GM23338 (cell line): ENCODE measurements around the gene RFX4. TPM values are rescaled to one million over a fixed set of nuclear protein-coding genes. Genes with fewer than 3 reads are reported as not detected.

Source experiments
- ATAC-seq: fragments of 200-7000 bp; cut with Tn5 transposase; 3 replicates; pipeline ENCODE4 v1.9.1; 2020
- DNase-seq: peaks from one replicate; pipeline ENCODE4 v3.0.0-alpha.2; 2015; ENCODE audit warnings: low spot score
- H2AFZ ChIP-seq: fragments of 200-600 bp; sonication (generic); 2 replicates; pipeline ENCODE4 v1.8.0; 2016; ENCODE audit warnings: antibody characterized with exemption, mild to moderate bottlenecking, moderate library complexity
- H3F3A ChIP-seq: fragments of 200-600 bp; sonication (generic); replicated peaks from 2 replicates; pipeline ENCODE4 v1.8.0; 2017; ENCODE audit warnings: antibody characterized with exemption, mixed run types, low read depth
- H3K27ac ChIP-seq: fragments of 200-600 bp; sonication (generic); 2 replicates; pipeline ENCODE4 v1.6.1; 2016; ENCODE audit warnings: low read depth
- H3K27me3 ChIP-seq: fragments of 200-600 bp; sonication (generic); 2 replicates; pipeline ENCODE4 v1.8.0; 2016; ENCODE audit warnings: mild to moderate bottlenecking, mixed run types, moderate library complexity; ENCODE audit not compliant: insufficient read depth
- H3K36me3 ChIP-seq: fragments of 200-600 bp; sonication (generic); 2 replicates; pipeline ENCODE4 v1.8.0; 2016; ENCODE audit warnings: mild to moderate bottlenecking; ENCODE audit not compliant: insufficient read depth
- H3K4me1 ChIP-seq: fragments of 200-600 bp; sonication (generic); 2 replicates; pipeline ENCODE4 v1.8.0; 2016; ENCODE audit warnings: mild to moderate bottlenecking, moderate library complexity; ENCODE audit not compliant: insufficient read depth
- H3K4me2 ChIP-seq: fragments of 200-600 bp; sonication (generic); 2 replicates; pipeline ENCODE4 v1.7.1; 2017; ENCODE audit warnings: mixed run types
- H3K4me3 ChIP-seq: fragments of 200-600 bp; sonication (generic); 2 replicates; pipeline ENCODE4 v1.6.1; 2016; ENCODE audit warnings: mixed run types
- H3K79me2 ChIP-seq: fragments of 200-600 bp; sonication (generic); replicated peaks from 2 replicates; pipeline ENCODE4 v1.8.0; 2017; ENCODE audit warnings: mild to moderate bottlenecking; ENCODE audit not compliant: insufficient read depth
- H3K9me2 ChIP-seq: fragments of 200-600 bp; sonication (generic); 2 replicates; pipeline ENCODE4 v1.8.0; 2017; ENCODE audit not compliant: insufficient read depth
- H4K20me1 ChIP-seq: fragments of 200-600 bp; sonication (generic); replicated peaks from 2 replicates; pipeline ENCODE4 v1.8.0; 2017; ENCODE audit warnings: mild to moderate bottlenecking; ENCODE audit not compliant: insufficient read depth
- H3K27ac Mint-ChIP-seq: 2 replicates; pipeline ENCODE4 v1.8.0; 2020; ENCODE audit warnings: inconsistent platforms, mild to moderate bottlenecking, moderate library complexity, mixed read lengths
- H3K27me3 Mint-ChIP-seq: 3 replicates; pipeline ENCODE4 v1.8.0; 2022; ENCODE audit warnings: low read depth, mild to moderate bottlenecking, moderate library complexity, mixed read lengths, inconsistent platforms; ENCODE audit not compliant: insufficient read depth, poor library complexity
- H3K36me3 Mint-ChIP-seq: 3 replicates; pipeline ENCODE4 v1.8.0; 2021; ENCODE audit warnings: low read depth, mild to moderate bottlenecking, inconsistent platforms, moderate library complexity, mixed read lengths
- H3K4me1 Mint-ChIP-seq: 3 replicates; pipeline ENCODE4 v1.8.0; 2020; ENCODE audit warnings: mild to moderate bottlenecking, inconsistent platforms, mixed read lengths
- H3K4me3 Mint-ChIP-seq: 3 replicates; pipeline ENCODE4 v1.8.0; 2021; ENCODE audit warnings: moderate library complexity, mild to moderate bottlenecking, inconsistent platforms, mixed read lengths
- H3K9me3 Mint-ChIP-seq: 3 replicates; pipeline ENCODE4 v1.8.0; 2020; ENCODE audit warnings: moderate library complexity, mild to moderate bottlenecking, inconsistent platforms, mixed read lengths
- CREB1 ChIP-seq: fragments of 250-450 bp; sonication (Bioruptor Pico); IDR thresholded peaks from 2 replicates; pipeline ENCODE4 v1.5.0; 2020; ENCODE audit warnings: low read depth, mild to moderate bottlenecking, moderate library complexity
- EZH2 ChIP-seq: fragments of 200-600 bp; sonication (generic); IDR thresholded peaks from one replicate; pipeline ENCODE4 v1.8.0; 2017; ENCODE audit warnings: antibody characterized with exemption, mild to moderate bottlenecking, low read depth; ENCODE audit not compliant: unreplicated experiment
- EZH2phosphoT487 ChIP-seq: fragments of 200-600 bp; sonication (generic); IDR thresholded peaks from one replicate; pipeline ENCODE4 v1.8.1; 2018; ENCODE audit warnings: antibody characterized with exemption; ENCODE audit not compliant: unreplicated experiment
- JUNB ChIP-seq: IDR thresholded peaks from one replicate; pipeline ENCODE4 v1.6.1; 2016; ENCODE audit warnings: antibody characterized with exemption; ENCODE audit not compliant: unreplicated experiment
- NANOG ChIP-seq: IDR thresholded peaks from 2 replicates; pipeline ENCODE4 v1.6.1; 2016; ENCODE audit warnings: antibody characterized with exemption, borderline replicate concordance
- POLR2AphosphoS5 ChIP-seq: IDR thresholded peaks from 2 replicates; pipeline ENCODE4 v1.6.1; 2016; ENCODE audit warnings: antibody characterized with exemption, low read depth
- STAT1 ChIP-seq: IDR thresholded peaks from one replicate; pipeline ENCODE4 v1.6.1; 2016; ENCODE audit warnings: antibody characterized with exemption; ENCODE audit not compliant: unreplicated experiment
- ZNF114 ChIP-seq: fragments of 250-450 bp; sonication (Bioruptor Pico); IDR thresholded peaks from 2 replicates; pipeline ENCODE4 v1.5.0; 2020; ENCODE audit warnings: mild to moderate bottlenecking, moderate library complexity
- ZNF331 ChIP-seq: fragments of 250-450 bp; sonication (Bioruptor Pico); IDR thresholded peaks from 2 replicates; pipeline ENCODE4 v1.5.0; 2020; ENCODE audit warnings: low read depth, mild to moderate bottlenecking, moderate library complexity
- polyA plus RNA-seq: library from polyadenylated mRNA; unstranded; fragments of >200 nt; fragmentation: Nextera tagmentation; extraction: Ambion mirVana; gene quantifications from 2 replicates; pipeline ENCODE4 v1.2.1, GENCODE V29; 2016
- total RNA-seq: library from RNA; depleted of rRNA; stranded (reverse); fragments of >200 nt; shearing (Covaris generic); gene quantifications from 2 replicates; pipeline ENCODE4 v1.2.3, GENCODE V29; 2014
- TF ChIP-seq, protein P1 (sequence below): IDR thresholded peaks from 2 replicates; pipeline ENCODE4 v1.6.1; 2016; ENCODE audit warnings: antibody characterized with exemption
- TF ChIP-seq, protein P2 (sequence below), 2 experiments: fragments of 200-600 bp in 1 of 2; sonication (generic) in 1 of 2; conservative IDR thresholded peaks; 2 replicates each; pipeline versions ENCODE4 v1.5.1 to v1.6.1; 2016 to 2017; ENCODE audit warnings: antibody characterized with exemption in 2 of 2, low read depth in 2 of 2, mild to moderate bottlenecking in 2 of 2, moderate library complexity in 1 of 2
- TF ChIP-seq, protein P3 (sequence below): IDR thresholded peaks from one replicate; pipeline ENCODE4 v1.6.1; 2018; ENCODE audit warnings: antibody characterized with exemption; ENCODE audit not compliant: unreplicated experiment
- TF ChIP-seq, protein P4 (sequence below): fragments of 250-450 bp; sonication (Bioruptor Pico); IDR thresholded peaks from 2 replicates; pipeline ENCODE4 v1.5.0; 2020; ENCODE audit warnings: mild to moderate bottlenecking, moderate library complexity

Gene RFX4
- total and polyA plus RNA-seq, 2 experiments from 2014 or later, result 0.23 TPM; not detected in 1

DNA sequence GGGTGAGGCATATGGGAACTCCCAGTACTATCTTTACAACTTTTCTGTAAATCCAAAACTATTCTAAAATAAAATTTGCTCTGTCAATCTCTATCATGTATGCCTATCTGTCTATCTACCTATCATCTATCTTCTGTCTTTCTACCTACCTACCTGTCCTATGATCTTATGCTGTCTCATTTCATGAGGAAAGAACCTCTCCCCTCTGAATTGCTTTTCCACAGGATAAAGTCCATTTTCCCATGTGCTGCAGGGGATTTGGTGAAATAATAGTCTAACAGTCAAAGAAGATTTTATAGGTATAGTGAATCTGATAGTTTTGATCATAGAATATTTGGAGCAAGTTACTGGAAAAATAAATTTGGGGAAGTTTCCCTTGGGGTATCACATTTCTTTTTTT is 104.9 kb downstream of the RFX4 start:
- H3K27me3 ChIP-seq, result no peaks in the 10 kb centered on the region
- 0 out of 2 replicates have a peak, but pooled peaks cover 2% of the 10 kb centered on the region for H3K9me2 ChIP-seq
- H4K20me1 ChIP-seq, result no peaks in the 10 kb centered on the region
- H3K4me3 Mint-ChIP-seq, result no peak overlapping the region
- no peaks in the 10 kb centered on the region for H3K79me2 ChIP-seq
- no peak overlapping the region for H3K27ac Mint-ChIP-seq
- H3K27ac ChIP-seq, result no peak overlapping the region
- H3K9me3 Mint-ChIP-seq, result no peaks in the 10 kb centered on the region
- H3K36me3 ChIP-seq, result no peaks in the 10 kb centered on the region
- H3K4me1 ChIP-seq, result peaks cover 5% of the 10 kb centered on the region
- no peak overlapping the region for H3K4me3 ChIP-seq
- no peak overlapping the region for H3K4me2 ChIP-seq
- H3K4me1 Mint-ChIP-seq, result peaks cover 3% of the 10 kb centered on the region; the same call in 2 of the 3 replicates
- no peak for DNase-seq
- no peaks in the 10 kb centered on the region for H3K36me3 Mint-ChIP-seq
- H3F3A ChIP-seq, result no peaks in the 10 kb centered on the region
- no peak overlapping the region for H2AFZ ChIP-seq
- ATAC-seq, result no peak
- TF ChIP-seq, protein P1, sequence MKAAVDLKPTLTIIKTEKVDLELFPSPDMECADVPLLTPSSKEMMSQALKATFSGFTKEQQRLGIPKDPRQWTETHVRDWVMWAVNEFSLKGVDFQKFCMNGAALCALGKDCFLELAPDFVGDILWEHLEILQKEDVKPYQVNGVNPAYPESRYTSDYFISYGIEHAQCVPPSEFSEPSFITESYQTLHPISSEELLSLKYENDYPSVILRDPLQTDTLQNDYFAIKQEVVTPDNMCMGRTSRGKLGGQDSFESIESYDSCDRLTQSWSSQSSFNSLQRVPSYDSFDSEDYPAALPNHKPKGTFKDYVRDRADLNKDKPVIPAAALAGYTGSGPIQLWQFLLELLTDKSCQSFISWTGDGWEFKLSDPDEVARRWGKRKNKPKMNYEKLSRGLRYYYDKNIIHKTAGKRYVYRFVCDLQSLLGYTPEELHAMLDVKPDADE, result no peak
- no peak for TF ChIP-seq EZH2
- TF ChIP-seq, protein P2, sequence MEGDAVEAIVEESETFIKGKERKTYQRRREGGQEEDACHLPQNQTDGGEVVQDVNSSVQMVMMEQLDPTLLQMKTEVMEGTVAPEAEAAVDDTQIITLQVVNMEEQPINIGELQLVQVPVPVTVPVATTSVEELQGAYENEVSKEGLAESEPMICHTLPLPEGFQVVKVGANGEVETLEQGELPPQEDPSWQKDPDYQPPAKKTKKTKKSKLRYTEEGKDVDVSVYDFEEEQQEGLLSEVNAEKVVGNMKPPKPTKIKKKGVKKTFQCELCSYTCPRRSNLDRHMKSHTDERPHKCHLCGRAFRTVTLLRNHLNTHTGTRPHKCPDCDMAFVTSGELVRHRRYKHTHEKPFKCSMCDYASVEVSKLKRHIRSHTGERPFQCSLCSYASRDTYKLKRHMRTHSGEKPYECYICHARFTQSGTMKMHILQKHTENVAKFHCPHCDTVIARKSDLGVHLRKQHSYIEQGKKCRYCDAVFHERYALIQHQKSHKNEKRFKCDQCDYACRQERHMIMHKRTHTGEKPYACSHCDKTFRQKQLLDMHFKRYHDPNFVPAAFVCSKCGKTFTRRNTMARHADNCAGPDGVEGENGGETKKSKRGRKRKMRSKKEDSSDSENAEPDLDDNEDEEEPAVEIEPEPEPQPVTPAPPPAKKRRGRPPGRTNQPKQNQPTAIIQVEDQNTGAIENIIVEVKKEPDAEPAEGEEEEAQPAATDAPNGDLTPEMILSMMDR (conservative IDR thresholded peaks at IDR 0.05; ENCODE audit: low read depth in 2 of 2), result no peak
- TF ChIP-seq JUNB, result no peak
- TF ChIP-seq, protein P3, sequence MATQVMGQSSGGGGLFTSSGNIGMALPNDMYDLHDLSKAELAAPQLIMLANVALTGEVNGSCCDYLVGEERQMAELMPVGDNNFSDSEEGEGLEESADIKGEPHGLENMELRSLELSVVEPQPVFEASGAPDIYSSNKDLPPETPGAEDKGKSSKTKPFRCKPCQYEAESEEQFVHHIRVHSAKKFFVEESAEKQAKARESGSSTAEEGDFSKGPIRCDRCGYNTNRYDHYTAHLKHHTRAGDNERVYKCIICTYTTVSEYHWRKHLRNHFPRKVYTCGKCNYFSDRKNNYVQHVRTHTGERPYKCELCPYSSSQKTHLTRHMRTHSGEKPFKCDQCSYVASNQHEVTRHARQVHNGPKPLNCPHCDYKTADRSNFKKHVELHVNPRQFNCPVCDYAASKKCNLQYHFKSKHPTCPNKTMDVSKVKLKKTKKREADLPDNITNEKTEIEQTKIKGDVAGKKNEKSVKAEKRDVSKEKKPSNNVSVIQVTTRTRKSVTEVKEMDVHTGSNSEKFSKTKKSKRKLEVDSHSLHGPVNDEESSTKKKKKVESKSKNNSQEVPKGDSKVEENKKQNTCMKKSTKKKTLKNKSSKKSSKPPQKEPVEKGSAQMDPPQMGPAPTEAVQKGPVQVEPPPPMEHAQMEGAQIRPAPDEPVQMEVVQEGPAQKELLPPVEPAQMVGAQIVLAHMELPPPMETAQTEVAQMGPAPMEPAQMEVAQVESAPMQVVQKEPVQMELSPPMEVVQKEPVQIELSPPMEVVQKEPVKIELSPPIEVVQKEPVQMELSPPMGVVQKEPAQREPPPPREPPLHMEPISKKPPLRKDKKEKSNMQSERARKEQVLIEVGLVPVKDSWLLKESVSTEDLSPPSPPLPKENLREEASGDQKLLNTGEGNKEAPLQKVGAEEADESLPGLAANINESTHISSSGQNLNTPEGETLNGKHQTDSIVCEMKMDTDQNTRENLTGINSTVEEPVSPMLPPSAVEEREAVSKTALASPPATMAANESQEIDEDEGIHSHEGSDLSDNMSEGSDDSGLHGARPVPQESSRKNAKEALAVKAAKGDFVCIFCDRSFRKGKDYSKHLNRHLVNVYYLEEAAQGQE, result no peak
- TF ChIP-seq POLR2AphosphoS5, result no peak
- no peak for TF ChIP-seq CREB1 (CRISPR knock-in tag)
- TF ChIP-seq NANOG, result no peak
- TF ChIP-seq, protein P4, sequence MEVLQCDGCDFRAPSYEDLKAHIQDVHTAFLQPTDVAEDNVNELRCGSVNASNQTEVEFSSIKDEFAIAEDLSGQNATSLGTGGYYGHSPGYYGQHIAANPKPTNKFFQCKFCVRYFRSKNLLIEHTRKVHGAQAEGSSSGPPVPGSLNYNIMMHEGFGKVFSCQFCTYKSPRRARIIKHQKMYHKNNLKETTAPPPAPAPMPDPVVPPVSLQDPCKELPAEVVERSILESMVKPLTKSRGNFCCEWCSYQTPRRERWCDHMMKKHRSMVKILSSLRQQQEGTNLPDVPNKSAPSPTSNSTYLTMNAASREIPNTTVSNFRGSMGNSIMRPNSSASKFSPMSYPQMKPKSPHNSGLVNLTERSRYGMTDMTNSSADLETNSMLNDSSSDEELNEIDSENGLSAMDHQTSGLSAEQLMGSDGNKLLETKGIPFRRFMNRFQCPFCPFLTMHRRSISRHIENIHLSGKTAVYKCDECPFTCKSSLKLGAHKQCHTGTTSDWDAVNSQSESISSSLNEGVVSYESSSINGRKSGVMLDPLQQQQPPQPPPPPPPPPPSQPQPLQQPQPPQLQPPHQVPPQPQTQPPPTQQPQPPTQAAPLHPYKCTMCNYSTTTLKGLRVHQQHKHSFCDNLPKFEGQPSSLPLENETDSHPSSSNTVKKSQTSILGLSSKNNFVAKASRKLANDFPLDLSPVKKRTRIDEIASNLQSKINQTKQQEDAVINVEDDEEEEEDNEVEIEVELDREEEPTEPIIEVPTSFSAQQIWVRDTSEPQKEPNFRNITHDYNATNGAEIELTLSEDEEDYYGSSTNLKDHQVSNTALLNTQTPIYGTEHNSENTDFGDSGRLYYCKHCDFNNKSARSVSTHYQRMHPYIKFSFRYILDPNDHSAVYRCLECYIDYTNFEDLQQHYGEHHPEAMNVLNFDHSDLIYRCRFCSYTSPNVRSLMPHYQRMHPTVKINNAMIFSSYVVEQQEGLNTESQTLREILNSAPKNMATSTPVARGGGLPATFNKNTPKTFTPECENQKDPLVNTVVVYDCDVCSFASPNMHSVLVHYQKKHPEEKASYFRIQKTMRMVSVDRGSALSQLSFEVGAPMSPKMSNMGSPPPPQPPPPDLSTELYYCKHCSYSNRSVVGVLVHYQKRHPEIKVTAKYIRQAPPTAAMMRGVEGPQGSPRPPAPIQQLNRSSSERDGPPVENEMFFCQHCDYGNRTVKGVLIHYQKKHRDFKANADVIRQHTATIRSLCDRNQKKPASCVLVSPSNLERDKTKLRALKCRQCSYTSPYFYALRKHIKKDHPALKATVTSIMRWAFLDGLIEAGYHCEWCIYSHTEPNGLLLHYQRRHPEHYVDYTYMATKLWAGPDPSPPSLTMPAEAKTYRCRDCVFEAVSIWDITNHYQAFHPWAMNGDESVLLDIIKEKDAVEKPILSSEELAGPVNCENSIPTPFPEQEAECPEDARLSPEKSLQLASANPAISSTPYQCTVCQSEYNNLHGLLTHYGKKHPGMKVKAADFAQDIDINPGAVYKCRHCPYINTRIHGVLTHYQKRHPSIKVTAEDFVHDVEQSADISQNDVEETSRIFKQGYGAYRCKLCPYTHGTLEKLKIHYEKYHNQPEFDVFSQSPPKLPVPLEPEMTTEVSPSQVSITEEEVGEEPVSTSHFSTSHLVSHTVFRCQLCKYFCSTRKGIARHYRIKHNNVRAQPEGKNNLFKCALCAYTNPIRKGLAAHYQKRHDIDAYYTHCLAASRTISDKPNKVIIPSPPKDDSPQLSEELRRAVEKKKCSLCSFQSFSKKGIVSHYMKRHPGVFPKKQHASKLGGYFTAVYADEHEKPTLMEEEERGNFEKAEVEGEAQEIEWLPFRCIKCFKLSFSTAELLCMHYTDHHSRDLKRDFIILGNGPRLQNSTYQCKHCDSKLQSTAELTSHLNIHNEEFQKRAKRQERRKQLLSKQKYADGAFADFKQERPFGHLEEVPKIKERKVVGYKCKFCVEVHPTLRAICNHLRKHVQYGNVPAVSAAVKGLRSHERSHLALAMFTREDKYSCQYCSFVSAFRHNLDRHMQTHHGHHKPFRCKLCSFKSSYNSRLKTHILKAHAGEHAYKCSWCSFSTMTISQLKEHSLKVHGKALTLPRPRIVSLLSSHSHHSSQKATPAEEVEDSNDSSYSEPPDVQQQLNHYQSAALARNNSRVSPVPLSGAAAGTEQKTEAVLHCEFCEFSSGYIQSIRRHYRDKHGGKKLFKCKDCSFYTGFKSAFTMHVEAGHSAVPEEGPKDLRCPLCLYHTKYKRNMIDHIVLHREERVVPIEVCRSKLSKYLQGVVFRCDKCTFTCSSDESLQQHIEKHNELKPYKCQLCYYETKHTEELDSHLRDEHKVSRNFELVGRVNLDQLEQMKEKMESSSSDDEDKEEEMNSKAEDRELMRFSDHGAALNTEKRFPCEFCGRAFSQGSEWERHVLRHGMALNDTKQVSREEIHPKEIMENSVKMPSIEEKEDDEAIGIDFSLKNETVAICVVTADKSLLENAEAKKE (CRISPR knock-in tag), result no peak
- no peak for TF ChIP-seq ZNF331 (CRISPR knock-in tag)
- no peak for TF ChIP-seq EZH2phosphoT487
- TF ChIP-seq ZNF114, result no peak
- no peak for TF ChIP-seq STAT1
- no peaks in the 10 kb centered on the region for H3K27me3 Mint-ChIP-seq
